Esophagus squamous epithelium (tissue), 5 donors: ENCODE measurements around the gene PRKG1. TPM values are rescaled to one million over a fixed set of nuclear protein-coding genes. Genes with fewer than 3 reads are reported as not detected.

Experiments
- DNase-seq: peaks from one replicate; lab custom pipeline; 2025; lab: John Stamatoyannopoulos, UW
- H3K27ac ChIP-seq, 4 donors: fragments of 200-600 bp; sonication (generic); one replicate each; pipeline ENCODE4 v1.5.1; 2016 to 2019; ENCODE audit warnings: mild to moderate bottlenecking in 1 of 4
- H3K27me3 ChIP-seq, 4 donors: fragments of 200-600 bp; sonication (generic); 1 replicate in 3 of 4; 2 replicates in 1 of 4; pipeline versions ENCODE4 v1.5.1 to v1.6.0; 2017 to 2021; ENCODE audit warnings: antibody characterized with exemption in 1 of 4
- H3K36me3 ChIP-seq, 3 donors: fragments of 200-600 bp; sonication (generic); one replicate each; pipeline ENCODE4 v1.5.1; 2016 to 2019
- H3K4me1 ChIP-seq, 3 donors: fragments of 200-600 bp; sonication (generic); one replicate each; pipeline ENCODE4 v1.5.1; 2017 to 2019
- H3K4me3 ChIP-seq, 4 donors: fragments of 200-600 bp; sonication (generic); 1 replicate in 3 of 4; 2 replicates in 1 of 4; pipeline ENCODE4 v1.5.1; 2016 to 2019; ENCODE audit warnings: mild to moderate bottlenecking in 2 of 4, moderate library complexity in 1 of 4
- H3K9me3 ChIP-seq, 3 donors: fragments of 200-600 bp; sonication (generic); one replicate each; pipeline ENCODE4 v1.5.1; 2016 to 2019
- POLR2A ChIP-seq, 4 donors: fragments of 450-650 bp; IDR thresholded peaks; one replicate each; pipeline ENCODE4 v1.6.1; 2017; ENCODE audit warnings: antibody characterized with exemption in 4 of 4, mild to moderate bottlenecking in 4 of 4, moderate library complexity in 3 of 4
- WGBS, 2 donors: methylation state at CpG; one replicate each; pipeline ENCODE4 v1.1.5; 2018; 5-methylcytosine and 5-hydroxymethylcytosine counted together
- intact Hi-C: fragments of 100-400 bp; cut with DNase I; formaldehyde crosslinking; loops from one replicate; pipeline ENCODE4 v1.15.0; 2022
- total RNA-seq, 4 donors: library from RNA; depleted of rRNA; stranded (reverse); fragments of >200 nt; gene quantifications; one replicate each; pipeline ENCODE4 v1.1.0, GENCODE V29; 2016
- TF ChIP-seq, protein P1 (sequence below), 6 experiments: fragments of 450-650 bp in 4 of 6; fragments of 200-600 bp in 2 of 6; sonication (generic) in 2 of 6; IDR thresholded peaks; one replicate each; pipeline ENCODE4 v1.5.1; 2016 to 2019; ENCODE audit warnings: antibody characterized with exemption in 6 of 6, mild to moderate bottlenecking in 4 of 6, moderate library complexity in 4 of 6
- donor health status: DM: yes; HTN: yes; CAD: no.

Gene PRKG1
- total RNA-seq, 4 donors from 2014 or later = 2.0 to 10.9 (median 3.8) TPM

GRCh38 chr10:52145636-52146035 lies 1071.3 kb downstream of the PRKG1 start:
- Histone ChIP-seq H3K4me3 (no peak overlapping the region), H3K9me3 (no peaks in the 10 kb centered on the region), H3K27me3 (no peaks in the 10 kb centered on the region), H3K4me1 (no peaks in the 10 kb centered on the region), H3K27ac (no peak overlapping the region), H3K36me3 (no peaks in the 10 kb centered on the region)
- TF ChIP-seq, protein P1, sequence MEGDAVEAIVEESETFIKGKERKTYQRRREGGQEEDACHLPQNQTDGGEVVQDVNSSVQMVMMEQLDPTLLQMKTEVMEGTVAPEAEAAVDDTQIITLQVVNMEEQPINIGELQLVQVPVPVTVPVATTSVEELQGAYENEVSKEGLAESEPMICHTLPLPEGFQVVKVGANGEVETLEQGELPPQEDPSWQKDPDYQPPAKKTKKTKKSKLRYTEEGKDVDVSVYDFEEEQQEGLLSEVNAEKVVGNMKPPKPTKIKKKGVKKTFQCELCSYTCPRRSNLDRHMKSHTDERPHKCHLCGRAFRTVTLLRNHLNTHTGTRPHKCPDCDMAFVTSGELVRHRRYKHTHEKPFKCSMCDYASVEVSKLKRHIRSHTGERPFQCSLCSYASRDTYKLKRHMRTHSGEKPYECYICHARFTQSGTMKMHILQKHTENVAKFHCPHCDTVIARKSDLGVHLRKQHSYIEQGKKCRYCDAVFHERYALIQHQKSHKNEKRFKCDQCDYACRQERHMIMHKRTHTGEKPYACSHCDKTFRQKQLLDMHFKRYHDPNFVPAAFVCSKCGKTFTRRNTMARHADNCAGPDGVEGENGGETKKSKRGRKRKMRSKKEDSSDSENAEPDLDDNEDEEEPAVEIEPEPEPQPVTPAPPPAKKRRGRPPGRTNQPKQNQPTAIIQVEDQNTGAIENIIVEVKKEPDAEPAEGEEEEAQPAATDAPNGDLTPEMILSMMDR (IDR thresholded peaks at IDR 0.05) = no peak
- TF ChIP-seq POLR2A (IDR thresholded peaks at IDR 0.05) = no peak
- DNase-seq = no peak
- intact Hi-C loops = no loop called here
- WGBS, 2 donors = 15 to 18% methylated on average over 1 of the region's 1 CpG

DNA sequence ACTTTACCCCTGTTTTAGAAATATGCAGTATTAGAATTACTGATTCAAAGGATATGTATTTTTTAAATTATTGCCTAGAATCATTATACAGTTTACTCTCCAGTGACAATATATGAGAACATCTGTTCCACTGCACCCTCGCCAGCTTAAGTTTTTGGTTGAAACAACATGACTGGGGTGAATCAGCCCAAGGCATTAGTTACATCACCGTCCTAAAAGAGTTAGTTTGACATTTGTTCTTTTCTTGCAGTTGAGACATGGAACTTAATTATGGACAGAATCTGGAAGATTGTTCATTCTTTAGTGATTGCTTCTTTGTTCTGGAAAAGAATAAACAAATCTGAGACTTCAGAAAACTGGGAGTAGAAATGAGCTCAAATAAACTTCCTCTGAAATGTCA lies 1072.5 kb downstream of the PRKG1 start:
- DNase-seq = no peak
- TF ChIP-seq POLR2A (IDR thresholded peaks at IDR 0.05) = no peak
- TF ChIP-seq, protein P1 (IDR thresholded peaks at IDR 0.05) = no peak
- 26 to 40% methylated on average over 2 of the region's 2 CpGs for WGBS, 2 donors

DNA sequence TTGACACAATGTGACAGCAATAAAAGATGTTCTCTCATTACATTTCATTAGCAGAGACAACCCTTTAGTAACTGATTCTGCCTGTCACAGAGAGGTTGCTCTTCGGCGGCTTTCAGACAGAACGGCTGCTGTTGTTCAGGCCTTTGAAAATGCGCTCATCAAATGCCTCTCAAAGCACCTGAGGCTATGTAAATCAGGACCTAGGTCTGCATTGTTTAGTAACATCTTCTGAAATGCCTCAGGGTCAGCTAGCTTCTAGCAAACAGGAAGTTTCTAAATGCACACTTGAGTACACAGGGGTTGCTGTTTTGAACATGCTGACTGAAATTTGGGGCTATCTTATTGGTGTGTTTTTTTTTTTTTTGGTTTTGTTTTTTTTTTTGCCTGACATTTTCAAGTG lies 1096.5 kb downstream of the PRKG1 start:
- Histone ChIP-seq H3K4me3 (no peak overlapping the region), H3K27me3 (no peaks in the 10 kb centered on the region), H3K27ac (no peak overlapping the region), H3K4me1 (no peaks in the 10 kb centered on the region), H3K9me3 (no peaks in the 10 kb centered on the region), H3K36me3 (no peaks in the 10 kb centered on the region)
- TF ChIP-seq, protein P1 (IDR thresholded peaks at IDR 0.05) = no peak
- TF ChIP-seq POLR2A (IDR thresholded peaks at IDR 0.05) = no peak
- intact Hi-C loops = no loop called here
- DNase-seq = no peak
- WGBS, 2 donors = 78 to 80% methylated on average over 4 of the region's 4 CpGs

More for the DNA sequence above, 1072.5 kb downstream of the PRKG1 start:
- Histone ChIP-seq H3K36me3 (no peaks in the 10 kb centered on the region), H3K4me3 (no peak overlapping the region), H3K9me3 (no peaks in the 10 kb centered on the region), H3K27ac (no peak overlapping the region), H3K4me1 (no peaks in the 10 kb centered on the region), H3K27me3 (no peaks in the 10 kb centered on the region)
- intact Hi-C loops = no loop called here

DNA sequence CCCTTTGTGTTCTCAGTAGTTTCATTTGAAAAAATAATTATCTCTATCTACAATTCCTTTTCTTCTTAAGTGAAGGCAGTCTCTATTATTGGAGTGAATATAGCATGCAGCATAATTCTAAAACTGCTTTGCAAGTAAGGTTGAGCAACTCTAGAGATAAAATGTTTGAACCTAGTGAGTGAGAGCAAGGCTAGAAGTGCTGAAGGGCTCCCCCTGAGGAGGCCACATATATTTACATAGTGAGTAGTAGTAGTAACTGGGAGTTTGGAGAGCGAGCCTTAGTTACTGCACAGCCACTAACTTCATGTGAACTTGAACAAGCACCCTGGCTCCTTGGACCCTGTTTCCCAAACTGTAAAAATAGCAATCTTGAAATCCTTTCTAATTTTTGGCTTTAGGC lies 1098.3 kb downstream of the PRKG1 start:
- H3K4me3 ChIP-seq = no peak overlapping the region
- DNase-seq = no peak
- no peaks in the 10 kb centered on the region for H3K9me3 ChIP-seq
- no peak overlapping the region for H3K27ac ChIP-seq
- no peak for TF ChIP-seq POLR2A (IDR thresholded peaks at IDR 0.05)
- TF ChIP-seq, protein P1 (IDR thresholded peaks at IDR 0.05) = no peak
- H3K27me3 ChIP-seq = no peaks in the 10 kb centered on the region
- intact Hi-C loops = no loop called here
- no peaks in the 10 kb centered on the region for H3K4me1 ChIP-seq
- 80 to 83% methylated on average over 1 of the region's 1 CpG for WGBS, 2 donors
- H3K36me3 ChIP-seq = no peaks in the 10 kb centered on the region

GRCh38 chr10:52185256-52185655 lies 1111.0 kb downstream of the PRKG1 start:
- no peaks in the 10 kb centered on the region for H3K27me3 ChIP-seq
- no peaks in the 10 kb centered on the region for H3K36me3 ChIP-seq
- no peaks in the 10 kb centered on the region for H3K4me1 ChIP-seq
- no peak overlapping the region for H3K4me3 ChIP-seq
- H3K27ac ChIP-seq = no peak overlapping the region
- DNase-seq = no peak
- no peak for TF ChIP-seq POLR2A (IDR thresholded peaks at IDR 0.05)
- TF ChIP-seq, protein P1 (IDR thresholded peaks at IDR 0.05) = no peak
- no peaks in the 10 kb centered on the region for H3K9me3 ChIP-seq
- intact Hi-C loops = no loop called here
